H9 (cell line): ENCODE data around the gene ABCA4. TPM values are rescaled to one million over a fixed set of nuclear protein-coding genes. Genes with fewer than 3 reads are reported as not detected.
"Not testable (repeated sequence)": the region's sequence is repeated elsewhere in the genome, so short reads cannot be mapped to it uniquely, and the experiment has no call there.

Experiments used
- DNase-seq: peaks from one replicate; pipeline ENCODE4 v3.0.0-alpha.2; 2017
- H2AFZ ChIP-seq: one replicate; pipeline ENCODE4 v1.6.1; 2013; ENCODE audit warnings: mild to moderate bottlenecking, low read length, control low read depth, moderate library complexity
- H2AK5ac ChIP-seq: 2 replicates; pipeline ENCODE4 v1.6.1; 2013; ENCODE audit warnings: low read length, control low read depth, mixed read lengths; ENCODE audit not compliant: insufficient read length
- H2BK120ac ChIP-seq: one replicate; pipeline ENCODE4 v1.6.1; 2013; ENCODE audit warnings: low read depth, mild to moderate bottlenecking, low read length, control low read depth, inconsistent platforms; ENCODE audit not compliant: poor library complexity, severe bottlenecking
- H2BK12ac ChIP-seq: 2 replicates; pipeline ENCODE4 v1.6.1; 2013; ENCODE audit warnings: low read length, control low read depth, mixed read lengths, low read depth; ENCODE audit not compliant: insufficient read length
- H2BK15ac ChIP-seq: 2 replicates; pipeline ENCODE4 v1.6.1; 2013; ENCODE audit warnings: low read depth, low read length, control low read depth
- H2BK20ac ChIP-seq: one replicate; pipeline ENCODE4 v1.6.1; 2013; ENCODE audit warnings: low read depth, mild to moderate bottlenecking, low read length, control low read depth, inconsistent platforms; ENCODE audit not compliant: poor library complexity, severe bottlenecking
- H2BK5ac ChIP-seq: 2 replicates; pipeline ENCODE4 v1.6.1; 2013; ENCODE audit warnings: low read length, control low read depth, mixed read lengths; ENCODE audit not compliant: insufficient read length
- H3K14ac ChIP-seq: 2 replicates; pipeline ENCODE4 v1.6.1; 2013; ENCODE audit warnings: low read length, control low read depth; ENCODE audit not compliant: insufficient read depth
- H3K18ac ChIP-seq: 2 replicates; pipeline ENCODE4 v1.6.1; 2013; ENCODE audit warnings: low read depth, mild to moderate bottlenecking, mixed read lengths, low read length, control low read depth; ENCODE audit not compliant: insufficient read length
- H3K23ac ChIP-seq: 2 replicates; pipeline ENCODE4 v1.6.1; 2013; ENCODE audit warnings: low read length, control low read depth, mixed read lengths, low read depth; ENCODE audit not compliant: insufficient read length
- H3K23me2 ChIP-seq: 2 replicates; pipeline ENCODE4 v1.6.1; 2013; ENCODE audit warnings: low read depth, mild to moderate bottlenecking, mixed read lengths, low read length, control low read depth; ENCODE audit not compliant: insufficient read length, poor library complexity, severe bottlenecking
- H3K27ac ChIP-seq: 2 replicates; pipeline ENCODE4 v1.5.1; 2013; ENCODE audit warnings: low read length, control low read depth, mixed read lengths, low read depth; ENCODE audit not compliant: insufficient read length
- H3K27me3 ChIP-seq: 2 replicates; pipeline ENCODE4 v1.6.1; 2013; ENCODE audit warnings: low read length, control low read depth, inconsistent platforms; ENCODE audit not compliant: insufficient read depth
- H3K4ac ChIP-seq: 2 replicates; pipeline ENCODE4 v1.6.1; 2013; ENCODE audit warnings: low read depth, mild to moderate bottlenecking, control low read depth, inconsistent platforms, low read length, moderate library complexity
- H3K4me1 ChIP-seq: 2 replicates; pipeline ENCODE4 v1.6.1; 2013; ENCODE audit warnings: low read length, control low read depth, inconsistent platforms; ENCODE audit not compliant: insufficient read depth
- H3K4me2 ChIP-seq: 2 replicates; pipeline ENCODE4 v1.6.1; 2013; ENCODE audit warnings: low read length, control low read depth, mixed read lengths; ENCODE audit not compliant: insufficient read length, insufficient read depth
- H3K56ac ChIP-seq: 2 replicates; pipeline ENCODE4 v1.6.1; 2013; ENCODE audit warnings: low read depth, mild to moderate bottlenecking, mixed read lengths, low read length, control low read depth; ENCODE audit not compliant: insufficient read length
- H3K79me1 ChIP-seq: 2 replicates; pipeline ENCODE4 v1.6.1; 2013; ENCODE audit warnings: low read depth, mild to moderate bottlenecking, moderate library complexity, low read length, control low read depth, inconsistent platforms; ENCODE audit not compliant: insufficient read depth, poor library complexity, severe bottlenecking
- H3K79me2 ChIP-seq: 2 replicates; pipeline ENCODE4 v1.6.1; 2013; ENCODE audit warnings: low read length, control low read depth, inconsistent platforms; ENCODE audit not compliant: insufficient read depth
- H3K9ac ChIP-seq: 2 replicates; pipeline ENCODE4 v1.6.1; 2013; ENCODE audit warnings: low read length, control low read depth, mixed read lengths; ENCODE audit not compliant: insufficient read length; ENCODE audit errors: extremely low read depth
- H3K9me3 ChIP-seq: one replicate; pipeline ENCODE4 v1.6.1; 2013; ENCODE audit warnings: low read depth, low read length, inconsistent platforms; ENCODE audit not compliant: control insufficient read depth
- H3T11ph ChIP-seq: one replicate; pipeline ENCODE4 v1.6.1; 2013; ENCODE audit warnings: mild to moderate bottlenecking, low read length, control low read depth, inconsistent platforms
- H4K20me1 ChIP-seq: one replicate; pipeline ENCODE4 v1.6.1; 2013; ENCODE audit not compliant: control insufficient read depth, insufficient read length, insufficient read depth
- H4K5ac ChIP-seq: 2 replicates; pipeline ENCODE4 v1.6.1; 2013; ENCODE audit warnings: low read depth, mild to moderate bottlenecking, mixed read lengths, low read length, control low read depth; ENCODE audit not compliant: insufficient read length
- H4K8ac ChIP-seq: replicated peaks from 2 replicates; pipeline ENCODE4 v1.6.1; 2013; ENCODE audit warnings: low read length, control low read depth, mixed read lengths, low read depth; ENCODE audit not compliant: insufficient read length
- H4K91ac ChIP-seq: 2 replicates; pipeline ENCODE4 v1.6.1; 2013; ENCODE audit warnings: low read depth, mild to moderate bottlenecking, moderate library complexity, mixed read lengths, low read length, control low read depth; ENCODE audit not compliant: insufficient read length
- H3K27ac Mint-ChIP-seq, 3 experiments: 2 replicates in 2 of 3; 3 replicates in 1 of 3; pipeline ENCODE4 v1.8.0; 2020 to 2021; ENCODE audit warnings: mixed read lengths in 3 of 3, mild to moderate bottlenecking in 1 of 3, moderate library complexity in 1 of 3
- H3K27me3 Mint-ChIP-seq: 2 replicates; pipeline ENCODE4 v1.8.0; 2021; ENCODE audit warnings: low read depth, mild to moderate bottlenecking, moderate library complexity, mixed read lengths
- H3K36me3 Mint-ChIP-seq, 3 experiments: 2 replicates in 2 of 3; 3 replicates in 1 of 3; pipeline ENCODE4 v1.8.0; 2020 to 2021; ENCODE audit warnings: low read depth in 3 of 3, mixed read lengths in 3 of 3; ENCODE audit not compliant: insufficient read depth in 1 of 3
- H3K4me1 Mint-ChIP-seq, 2 experiments: 2 replicates each; pipeline ENCODE4 v1.8.0; 2020; ENCODE audit warnings: mixed read lengths in 2 of 2
- H3K4me3 Mint-ChIP-seq, 2 experiments: 2 replicates in 1 of 2; 3 replicates in 1 of 2; pipeline ENCODE4 v1.8.0; 2020 to 2021; ENCODE audit warnings: mild to moderate bottlenecking in 2 of 2, mixed read lengths in 2 of 2, moderate library complexity in 1 of 2
- H3K9me3 Mint-ChIP-seq, 2 experiments: 2 replicates in 1 of 2; 3 replicates in 1 of 2; pipeline ENCODE4 v1.8.0; 2020; ENCODE audit warnings: mild to moderate bottlenecking in 2 of 2, mixed read lengths in 2 of 2, moderate library complexity in 1 of 2
- WGBS: extraction: QIAGEN DNeasy Blood & Tissue Kit; methylation state at CpG from one replicate; pipeline ENCODE4 v1.1.7; 2013; ENCODE audit warnings: missing lambda C conversion rate, low lambda C conversion rate, mixed read lengths; ENCODE audit not compliant: insufficient read length; ENCODE audit errors: extremely low coverage; 5-methylcytosine and 5-hydroxymethylcytosine counted together
- total RNA-seq: library from RNA; stranded (reverse); gene quantifications from 2 replicates; pipeline ENCODE4 v1.2.1, GENCODE V29; 2021
- TF ChIP-seq, protein P1 (sequence below): fragments of 200-600 bp; sonication (generic); conservative IDR thresholded peaks from 3 replicates; pipeline ENCODE4 v1.8.0; 2021; ENCODE audit warnings: antibody characterized with exemption, mild to moderate bottlenecking

The ABCA4 gene
- total RNA-seq, 1 experiment from 2014 or later, result not detected

DNA sequence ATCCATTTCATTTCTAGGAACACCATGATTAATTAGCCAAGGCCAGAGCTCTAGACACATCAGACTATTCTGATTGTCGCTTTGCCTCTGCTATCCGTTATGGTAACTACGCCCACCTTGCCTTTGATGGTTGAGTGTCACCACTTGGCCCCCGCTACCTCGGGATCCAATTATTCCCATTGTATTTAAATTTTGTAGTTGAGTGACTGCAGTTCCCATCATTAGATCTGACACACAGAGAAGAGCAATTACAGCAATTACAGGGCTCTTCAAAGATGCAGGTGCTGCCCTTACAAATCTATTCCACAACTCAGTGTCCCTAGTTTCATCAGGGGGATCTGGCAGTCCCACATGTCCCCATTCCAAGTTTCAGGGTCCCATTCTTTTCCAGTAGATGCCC, 44.9 kb upstream of the ABCA4 start:
- Histone ChIP-seq H3K79me1 (no peaks in the 10 kb centered on the region), H3K56ac (no peak overlapping the region), H3K14ac (no peak overlapping the region), H3K79me2 (no peaks in the 10 kb centered on the region), H2BK120ac (no peak overlapping the region), H2BK5ac (no peak overlapping the region), H4K8ac (no peak overlapping the region), H3K23me2 (no peaks in the 10 kb centered on the region), H2BK20ac (no peak overlapping the region), H2BK12ac (no peak overlapping the region), H3T11ph (no peak overlapping the region), H3K4me2 (no peak overlapping the region), H2AFZ (no peak overlapping the region), H4K20me1 (no peaks in the 10 kb centered on the region), H2AK5ac (no peak overlapping the region), H3K9ac (no peak overlapping the region), H4K91ac (no peak overlapping the region), H3K27ac (no peak overlapping the region), H3K27me3 (no peaks in the 10 kb centered on the region), H4K5ac (no peak overlapping the region), H3K9me3 (no peaks in the 10 kb centered on the region), H3K18ac (no peak overlapping the region), H2BK15ac (no peak overlapping the region), H3K23ac (no peak overlapping the region), H3K4ac (no peak overlapping the region), H3K4me1 (no peaks in the 10 kb centered on the region)
- Mint-ChIP-seq H3K27ac (no peak overlapping the region), H3K4me3 (no peak overlapping the region), H3K27me3 (no peaks in the 10 kb centered on the region), H3K4me1 (peaks cover 2 to 3% of the 10 kb centered on the region in 2 experiments; a peak in 2 of 4 replicates), H3K36me3 (no peaks in the 10 kb centered on the region), H3K9me3 (no peaks in the 10 kb centered on the region; a peak in 1 of 5 replicates)
- no CpG with 5 or more reads among the region's 5 CpGs for WGBS
- DNase-seq, result no peak
- TF ChIP-seq, protein P1, sequence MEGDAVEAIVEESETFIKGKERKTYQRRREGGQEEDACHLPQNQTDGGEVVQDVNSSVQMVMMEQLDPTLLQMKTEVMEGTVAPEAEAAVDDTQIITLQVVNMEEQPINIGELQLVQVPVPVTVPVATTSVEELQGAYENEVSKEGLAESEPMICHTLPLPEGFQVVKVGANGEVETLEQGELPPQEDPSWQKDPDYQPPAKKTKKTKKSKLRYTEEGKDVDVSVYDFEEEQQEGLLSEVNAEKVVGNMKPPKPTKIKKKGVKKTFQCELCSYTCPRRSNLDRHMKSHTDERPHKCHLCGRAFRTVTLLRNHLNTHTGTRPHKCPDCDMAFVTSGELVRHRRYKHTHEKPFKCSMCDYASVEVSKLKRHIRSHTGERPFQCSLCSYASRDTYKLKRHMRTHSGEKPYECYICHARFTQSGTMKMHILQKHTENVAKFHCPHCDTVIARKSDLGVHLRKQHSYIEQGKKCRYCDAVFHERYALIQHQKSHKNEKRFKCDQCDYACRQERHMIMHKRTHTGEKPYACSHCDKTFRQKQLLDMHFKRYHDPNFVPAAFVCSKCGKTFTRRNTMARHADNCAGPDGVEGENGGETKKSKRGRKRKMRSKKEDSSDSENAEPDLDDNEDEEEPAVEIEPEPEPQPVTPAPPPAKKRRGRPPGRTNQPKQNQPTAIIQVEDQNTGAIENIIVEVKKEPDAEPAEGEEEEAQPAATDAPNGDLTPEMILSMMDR, result no peak

DNA sequence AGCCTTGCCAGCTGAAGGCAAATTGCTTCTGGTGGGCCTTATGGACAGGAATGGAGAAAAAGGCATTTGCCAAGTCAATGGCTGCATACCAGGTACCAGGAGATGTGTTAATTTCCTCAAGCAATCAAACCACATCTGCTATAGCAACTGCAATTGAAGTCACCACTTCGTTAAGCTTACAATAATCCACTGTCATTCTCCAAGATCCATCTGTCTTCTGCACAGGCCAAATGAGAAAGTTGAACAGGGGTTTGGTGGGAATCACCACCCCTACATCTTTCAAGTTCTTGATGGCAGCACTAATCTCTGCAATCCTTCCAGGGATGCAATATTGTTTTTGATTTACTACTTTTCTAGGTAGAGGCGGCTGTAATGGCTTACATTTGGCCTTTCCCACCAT, 43.9 kb upstream of the ABCA4 start:
- H2BK20ac ChIP-seq, H3K9ac ChIP-seq, H3K27me3 Mint-ChIP-seq, H3K27ac Mint-ChIP-seq, H2BK5ac ChIP-seq, H3K27me3 ChIP-seq, H3K4me1 Mint-ChIP-seq, H3K79me1 ChIP-seq, H3K23me2 ChIP-seq, DNase-seq, H2BK15ac ChIP-seq, H3K9me3 ChIP-seq, H3K14ac ChIP-seq, H2BK12ac ChIP-seq, H4K5ac ChIP-seq, H3K4me3 Mint-ChIP-seq, H2AFZ ChIP-seq, H3T11ph ChIP-seq, H3K4me2 ChIP-seq, H4K91ac ChIP-seq, H2BK120ac ChIP-seq, H3K27ac ChIP-seq, H4K8ac ChIP-seq, H3K56ac ChIP-seq, H3K4ac ChIP-seq, H2AK5ac ChIP-seq, H3K9me3 Mint-ChIP-seq, H3K79me2 ChIP-seq, H3K4me1 ChIP-seq, H3K18ac ChIP-seq, H4K20me1 ChIP-seq, H3K23ac ChIP-seq, H3K36me3 Mint-ChIP-seq: not testable (repeated sequence)
- no CpG with 5 or more reads among the region's 2 CpGs for WGBS
